ENCODE results near the gene CYSRT1. TPM values are rescaled to one million over a fixed set of nuclear protein-coding genes. Genes with fewer than 3 reads are reported as not detected.

Gene CYSRT1
- total RNA-seq, 1 donor from 2014 or later: not detected

- ATAC-seq (no peak), DNase-seq (ENCODE audit: missing footprints) (no peak)
- intact Hi-C loops (cut with DNase I): no loop called here
Observed at GRCh38 chr9:137272241-137273094, 47.5 kb downstream of the CYSRT1 start.

GRCh38 chr9:137273095-137273490 lies 48.1 kb downstream of the CYSRT1 start:
- no peak for ATAC-seq

GRCh38 chr9:137273611-137274320 lies 48.8 kb downstream of the CYSRT1 start:
- ATAC-seq (no peak), DNase-seq (ENCODE audit: missing footprints) (no peak)
- intact Hi-C loops (cut with DNase I): no loop called here

More at GRCh38 chr9:137273095-137273490, 48.1 kb downstream of the CYSRT1 start:
- no peak for DNase-seq (ENCODE audit: missing footprints)
- intact Hi-C loops (cut with DNase I): no loop called here

- ATAC-seq: no peak
- intact Hi-C loops (cut with DNase I): no loop called here
- no peak for DNase-seq (ENCODE audit: missing footprints)
Observed at GRCh38 chr9:137275203-137275587, 50.2 kb downstream of the CYSRT1 start.

Other genes with a start within 250 kb of the CYSRT1 start
- gene PTGDS, start 247.7 kb upstream of the CYSRT1 start, total RNA-seq: 6,282 TPM
- 8.6 TPM for gene LCNL1, start 242.2 kb upstream of the CYSRT1 start, total RNA-seq
- gene PAXX, start 232.8 kb upstream of the CYSRT1 start, total RNA-seq: 26.9 TPM
- gene CLIC3, start 228.6 kb upstream of the CYSRT1 start, total RNA-seq: 1.1 TPM
- gene ABCA2, start 196.9 kb upstream of the CYSRT1 start, total RNA-seq: 28.2 TPM
- 0.11 TPM for gene FUT7, start 193.1 kb upstream of the CYSRT1 start, total RNA-seq
- gene NPDC1, start 179.0 kb upstream of the CYSRT1 start, total RNA-seq: 69.0 TPM
- gene ENTPD2, start 171.1 kb upstream of the CYSRT1 start, total RNA-seq: 2.7 TPM
- gene SAPCD2, start 154.6 kb upstream of the CYSRT1 start, total RNA-seq: 0.22 TPM
- 13.6 TPM for gene UAP1L1, start 147.7 kb upstream of the CYSRT1 start, total RNA-seq
- gene MAN1B1, start 138.2 kb upstream of the CYSRT1 start, total RNA-seq: 20.4 TPM
- gene DPP7, start 110.4 kb upstream of the CYSRT1 start, total RNA-seq: 143 TPM
- not detected for gene GRIN1, start 86.0 kb upstream of the CYSRT1 start, total RNA-seq
- gene LRRC26, start 55.1 kb upstream of the CYSRT1 start, total RNA-seq: not detected
- not detected for gene TMEM210, start 53.1 kb upstream of the CYSRT1 start, total RNA-seq
- 35.0 TPM for gene ANAPC2, start 36.6 kb upstream of the CYSRT1 start, total RNA-seq
- 70.7 TPM for gene SSNA1, start 36.5 kb upstream of the CYSRT1 start, total RNA-seq
- 27.9 TPM for gene TPRN, start 24.4 kb upstream of the CYSRT1 start, total RNA-seq
- 44.6 TPM for gene TMEM203, start 19.5 kb upstream of the CYSRT1 start, total RNA-seq
- 5.9 TPM for gene NDOR1, start 19.5 kb upstream of the CYSRT1 start, total RNA-seq
- 26.0 TPM for gene RNF208, start 2.9 kb upstream of the CYSRT1 start, total RNA-seq
- gene RNF224, start 2.3 kb downstream of the CYSRT1 start, total RNA-seq: not detected
- not detected for gene SLC34A3, start 5.7 kb downstream of the CYSRT1 start, total RNA-seq
- 620 TPM for gene TUBB4B, start 16.1 kb downstream of the CYSRT1 start, total RNA-seq
- 1.4 TPM for gene STPG3, start 26.1 kb downstream of the CYSRT1 start, total RNA-seq
- 37.9 TPM for gene NELFB, start 30.2 kb downstream of the CYSRT1 start, total RNA-seq
- 16.5 TPM for gene TOR4A, start 52.6 kb downstream of the CYSRT1 start, total RNA-seq
- gene NRARP, start 77.1 kb downstream of the CYSRT1 start, total RNA-seq: 4.7 TPM
- 6.8 TPM for gene EXD3, start 198.0 kb downstream of the CYSRT1 start, total RNA-seq
- gene NOXA1, start 198.2 kb downstream of the CYSRT1 start, total RNA-seq: 2.2 TPM
- not detected for gene ENTPD8, start 216.2 kb downstream of the CYSRT1 start, total RNA-seq
- 11.5 TPM for gene NSMF, start 234.2 kb downstream of the CYSRT1 start, total RNA-seq

Measured in Right ventricle myocardium inferior (tissue), 1 donor.